GM12878 (cell line): ENCODE results near the gene TEX36. TPM values are rescaled to one million over a fixed set of nuclear protein-coding genes. Genes with fewer than 3 reads are reported as not detected.

Source experiments
- ATAC-seq: fragments of 200-7000 bp; cut with Tn5 transposase; 3 replicates; pipeline ENCODE4 v1.9.1; 2020; ENCODE audit warnings: mild to moderate bottlenecking, moderate library complexity
- BruUV-seq: library from RNA; stranded (reverse); fragments of 400-500 nt; replicated peaks from 2 replicates; lab custom pipeline; 2021; lab: Mats Ljungman, UMichigan
- CTCF ChIA-PET: fragments of 300-600 bp; sonication (Branson Sonifier 250); formaldehyde crosslinking; extraction: SDS; loops from one replicate; lab custom pipeline; 2021; ENCODE audit warnings: inconsistent platforms; lab: Yijun Ruan, JAX
- POLR2A ChIA-PET: fragments of 350-600 bp; formaldehyde crosslinking; extraction: SDS; loops from one replicate; lab custom pipeline; 2021; ENCODE audit warnings: inconsistent platforms; lab: Charles Lee
- RAD21 ChIA-PET: fragments of 300-600 bp; sonication (Branson Sonifier 250); formaldehyde crosslinking; loops from one replicate; lab custom pipeline; 2023; ENCODE audit warnings: antibody characterized with exemption; ENCODE audit not compliant: unreplicated experiment; lab: Charles Lee
- SMC1A ChIA-PET: fragments of 300-600 bp; sonication (Branson Sonifier 250); formaldehyde crosslinking; loops from one replicate; lab custom pipeline; 2023; ENCODE audit not compliant: unreplicated experiment, uncharacterized antibody; lab: Charles Lee
- DNase-seq: peaks from one replicate; pipeline ENCODE4 v3.0.0-alpha.2; 2011; ENCODE audit warnings: low read depth, low spot score
- FAIRE-seq: peaks from 3 replicates; lab custom pipeline; 2011; peaks lifted over from hg19 to GRCh38; lab: Jason Lieb, UNC
- H2AFZ ChIP-seq: 2 replicates; pipeline ENCODE4 v1.6.0; 2011; ENCODE audit warnings: low read depth, low read length, control low read depth; ENCODE audit not compliant: control insufficient read depth
- H3K27ac ChIP-seq: 2 replicates; pipeline ENCODE4 v1.5.1; 2011; ENCODE audit warnings: control low read depth; ENCODE audit not compliant: control insufficient read depth, insufficient read depth
- H3K27me3 ChIP-seq, 2 experiments: replicated peaks in 1 of 2; 2 replicates each; pipeline versions ENCODE4 v1.6.0 to v1.6.1; 2011; ENCODE audit warnings: low read length in 1 of 2; ENCODE audit not compliant: control insufficient read depth in 2 of 2, insufficient read depth in 2 of 2
- H3K36me3 ChIP-seq, 2 experiments: 2 replicates each; pipeline ENCODE4 v1.5.1; 2011; ENCODE audit warnings: low read length in 1 of 2; ENCODE audit not compliant: control insufficient read depth in 2 of 2, insufficient read depth in 2 of 2
- H3K4me1 ChIP-seq: 2 replicates; pipeline ENCODE4 v1.6.1; 2011; ENCODE audit warnings: mild to moderate bottlenecking, low read length, moderate library complexity, mixed read lengths; ENCODE audit not compliant: control insufficient read depth, insufficient read depth
- H3K4me2 ChIP-seq: 2 replicates; pipeline ENCODE4 v1.6.0; 2011; ENCODE audit warnings: control low read depth; ENCODE audit not compliant: control insufficient read depth, insufficient read depth
- H3K4me3 ChIP-seq: fragments of 200-600 bp; sonication (generic); 2 replicates; pipeline ENCODE4 v1.5.1; 2016
- H3K79me2 ChIP-seq: 2 replicates; pipeline ENCODE4 v1.6.0; 2011; ENCODE audit warnings: low read length; ENCODE audit not compliant: control insufficient read depth, insufficient read depth
- H3K9ac ChIP-seq: 2 replicates; pipeline ENCODE4 v1.8.0; 2011; ENCODE audit warnings: low read length, control low read depth, mixed read lengths; ENCODE audit not compliant: control insufficient read depth, insufficient read depth
- H3K9me3 ChIP-seq: replicated peaks from 3 replicates; pipeline ENCODE4 v1.5.1; 2011; ENCODE audit warnings: mild to moderate bottlenecking, low read length; ENCODE audit not compliant: control insufficient read depth, insufficient read depth
- H4K20me1 ChIP-seq: 2 replicates; pipeline ENCODE4 v1.6.0; 2011; ENCODE audit not compliant: control insufficient read depth, insufficient read depth
- MEF2B ChIP-seq: fragments of 450-650 bp; IDR thresholded peaks from 2 replicates; pipeline ENCODE4 v1.6.1; 2018; ENCODE audit warnings: mild to moderate bottlenecking, moderate library complexity; ENCODE audit not compliant: partially characterized antibody, poor library complexity, severe bottlenecking
- MYB ChIP-seq: fragments of 150-350 bp; IDR thresholded peaks from 2 replicates; pipeline ENCODE4 v1.6.1; 2014; ENCODE audit warnings: mild to moderate bottlenecking, low read depth, low read length, borderline replicate concordance
- NFYA ChIP-seq: IDR thresholded peaks from 2 replicates; pipeline ENCODE4 v1.6.1; 2011; ENCODE audit warnings: low read depth, mild to moderate bottlenecking, low read length, improper control_type of control experiment, borderline replicate concordance
- POLR2A ChIP-seq: IDR thresholded peaks from 2 replicates; pipeline ENCODE4 v1.6.1; 2011; ENCODE audit warnings: low read depth, mild to moderate bottlenecking, low read length
- SMC3 ChIP-seq: IDR thresholded peaks from 2 replicates; pipeline ENCODE4 v1.6.1; 2011; ENCODE audit warnings: low read length, improper control_type of control experiment, borderline replicate concordance
- SRF ChIP-seq, 2 experiments: IDR thresholded peaks; 2 replicates each; pipeline ENCODE4 v1.6.1; 2011; ENCODE audit warnings: low read depth in 2 of 2, low read length in 2 of 2, mild to moderate bottlenecking in 1 of 2, moderate library complexity in 1 of 2
- WGBS: methylation state at CpG from one replicate; pipeline ENCODE4 v1.1.6; 2016; ENCODE audit warnings: low lambda C conversion rate; ENCODE audit not compliant: insufficient replicate concordance, insufficient coverage; ENCODE audit errors: missing lambda C conversion rate; 5-methylcytosine and 5-hydroxymethylcytosine counted together
- in situ Hi-C: fragments of 300-500 bp; cut with MboI; formaldehyde crosslinking; loops from 9 replicates; pipeline ENCODE4 v1.14.3; 2018; ENCODE audit warnings: mixed read lengths
- intact Hi-C: fragments of 100-400 bp; cut with micrococcal nuclease; formaldehyde crosslinking; loops from one replicate; pipeline ENCODE4 v1.14.2; 2022; ENCODE audit not compliant: unreplicated experiment
- polyA plus RNA-seq, 11 experiments: library from polyadenylated mRNA; depleted of rRNA in 4 of 11; unstranded in 6 of 11; stranded (reverse) in 5 of 11; fragments of >200 nt; fragmentation: Nextera tagmentation in 4 of 11; fragmentation: Illumina TruSeq in 1 of 11; extraction: Ambion mirVana in 4 of 11; extraction: Trizol in 1 of 11; gene quantifications; 1 replicate in 1 of 11; 2 replicates in 10 of 11; pipeline versions ENCODE4 v1.2.1 to v1.2.3, GENCODE V29; 2011 to 2016; ENCODE audit warnings: inconsistent platforms in 2 of 11, missing spikeins in 2 of 11, low read depth in 1 of 11
- total RNA-seq, 4 experiments: library from RNA; depleted of rRNA in 3 of 4; stranded (reverse); fragments of >200 nt in 3 of 4; fragmentation: Illumina TruSeq in 1 of 4; extraction: Trizol in 1 of 4; gene quantifications; 2 replicates each; pipeline versions ENCODE4 v1.2.1 to v1.2.3, GENCODE V29; 2013 to 2021

TEX36 gene
- total and polyA plus RNA-seq, 10 of the 15 experiments (the other 5 are each of a cell fraction or from before 2014, with no cell fraction given) = not detected

DNA sequence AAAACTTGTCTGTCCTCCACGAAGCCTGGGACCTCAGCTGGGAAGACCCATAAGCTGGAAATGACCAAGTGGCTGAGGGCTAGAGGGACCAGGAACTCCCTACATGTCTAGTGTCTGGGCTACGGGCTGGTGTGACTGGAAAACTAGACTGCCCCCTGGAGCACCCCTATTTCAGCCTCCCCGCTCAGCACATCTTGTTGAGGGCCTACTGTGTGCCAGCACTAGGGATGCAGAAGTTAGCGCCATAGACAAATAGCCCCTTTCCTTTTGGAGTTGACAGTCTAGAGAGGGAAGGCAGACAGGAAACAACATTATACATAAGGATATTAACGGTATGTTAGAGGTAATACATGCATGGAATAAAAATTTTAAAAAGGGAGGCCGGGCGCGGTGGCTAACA is 74.5 kb downstream of the TEX36 start:
- ChIA-PET RAD21 (no interaction called here), POLR2A (no interaction called here), SMC1A (no interaction called here), CTCF (no interaction called here)
- H3K27ac ChIP-seq = no peak overlapping the region
- in situ Hi-C loops = no loop called here
- H3K27me3 ChIP-seq = no peaks in the 10 kb centered on the region
- H3K9me3 ChIP-seq = no peaks in the 10 kb centered on the region
- FAIRE-seq (no peak), DNase-seq (no peak), ATAC-seq (no peak)
- H4K20me1 ChIP-seq = no peaks in the 10 kb centered on the region
- H3K4me2 ChIP-seq = no peak overlapping the region
- intact Hi-C loops = no loop called here
- no peak overlapping the region for H3K9ac ChIP-seq
- H2AFZ ChIP-seq = no peak overlapping the region
- no peaks in the 10 kb centered on the region for H3K36me3 ChIP-seq
- 50% methylated on average over 8 of the region's 8 CpGs for WGBS
- no peaks in the 10 kb centered on the region for H3K4me1 ChIP-seq
- no peak for TF ChIP-seq POLR2A
- TF ChIP-seq MEF2B = no peak
- no peak overlapping the region for H3K4me3 ChIP-seq
- BruUV-seq = no TSS peak
- H3K79me2 ChIP-seq = no peaks in the 10 kb centered on the region

DNA sequence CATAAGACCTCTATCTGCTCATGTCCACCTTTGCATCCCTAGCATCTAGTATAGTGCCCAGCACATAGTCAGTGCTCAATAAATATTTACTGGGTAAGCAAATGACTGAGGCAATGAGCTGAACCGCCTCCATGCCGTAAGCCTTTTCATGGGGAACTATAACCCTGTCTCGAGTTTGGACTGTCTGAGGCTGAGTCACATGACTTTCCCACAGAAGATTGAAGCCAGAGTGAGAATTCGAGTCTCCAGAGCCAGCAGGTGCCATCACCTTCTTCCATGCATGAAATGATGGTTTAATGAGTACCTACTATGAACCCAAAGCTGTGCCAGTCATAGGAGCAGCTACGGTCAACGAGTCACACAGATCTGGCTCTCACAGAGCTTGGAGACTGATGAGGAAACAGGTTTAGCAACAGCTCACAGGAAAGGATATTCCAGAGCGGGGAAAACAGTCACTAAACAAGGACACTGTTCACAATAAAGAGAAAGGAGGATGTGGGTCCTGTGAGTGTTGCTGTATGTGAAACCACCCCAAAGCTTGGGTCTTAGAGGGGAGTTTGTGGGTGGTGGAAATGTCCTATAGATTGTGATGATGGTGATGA is 75.2 kb downstream of the TEX36 start:
- Histone ChIP-seq H3K4me1 (no peaks in the 10 kb centered on the region), H3K4me3 (no peak overlapping the region), H3K36me3 (no peaks in the 10 kb centered on the region), H3K9ac (no peak overlapping the region), H3K79me2 (no peaks in the 10 kb centered on the region), H4K20me1 (no peaks in the 10 kb centered on the region), H3K27me3 (no peaks in the 10 kb centered on the region), H3K4me2 (no peak overlapping the region), H2AFZ (no peak overlapping the region), H3K27ac (no peak overlapping the region), H3K9me3 (no peaks in the 10 kb centered on the region)
- TF ChIP-seq SMC3 (no peak), SRF (IDR thresholded peaks at IDR 0.05; ENCODE audit: low read depth in 2 of 2, low read length in 2 of 2) (no peak), MYB (no peak), NFYA (no peak)
- ATAC-seq (no peak), DNase-seq (no peak), FAIRE-seq (no peak)
- RAD21 ChIA-PET = no interaction called here
- BruUV-seq = no TSS peak
- CTCF ChIA-PET = no interaction called here
- POLR2A ChIA-PET = no interaction called here
- 31% methylated on average over 7 of the region's 7 CpGs for WGBS
- SMC1A ChIA-PET = no interaction called here
- intact Hi-C loops (no loop called here), in situ Hi-C loops (no loop called here)
